ENCODE data around the gene UGT1A1. TPM values are rescaled to one million over a fixed set of nuclear protein-coding genes. Genes with fewer than 3 reads are reported as not detected.

Gene UGT1A1
- polyA plus RNA-seq, 3 donors from 2014 or later: not detected

DNA sequence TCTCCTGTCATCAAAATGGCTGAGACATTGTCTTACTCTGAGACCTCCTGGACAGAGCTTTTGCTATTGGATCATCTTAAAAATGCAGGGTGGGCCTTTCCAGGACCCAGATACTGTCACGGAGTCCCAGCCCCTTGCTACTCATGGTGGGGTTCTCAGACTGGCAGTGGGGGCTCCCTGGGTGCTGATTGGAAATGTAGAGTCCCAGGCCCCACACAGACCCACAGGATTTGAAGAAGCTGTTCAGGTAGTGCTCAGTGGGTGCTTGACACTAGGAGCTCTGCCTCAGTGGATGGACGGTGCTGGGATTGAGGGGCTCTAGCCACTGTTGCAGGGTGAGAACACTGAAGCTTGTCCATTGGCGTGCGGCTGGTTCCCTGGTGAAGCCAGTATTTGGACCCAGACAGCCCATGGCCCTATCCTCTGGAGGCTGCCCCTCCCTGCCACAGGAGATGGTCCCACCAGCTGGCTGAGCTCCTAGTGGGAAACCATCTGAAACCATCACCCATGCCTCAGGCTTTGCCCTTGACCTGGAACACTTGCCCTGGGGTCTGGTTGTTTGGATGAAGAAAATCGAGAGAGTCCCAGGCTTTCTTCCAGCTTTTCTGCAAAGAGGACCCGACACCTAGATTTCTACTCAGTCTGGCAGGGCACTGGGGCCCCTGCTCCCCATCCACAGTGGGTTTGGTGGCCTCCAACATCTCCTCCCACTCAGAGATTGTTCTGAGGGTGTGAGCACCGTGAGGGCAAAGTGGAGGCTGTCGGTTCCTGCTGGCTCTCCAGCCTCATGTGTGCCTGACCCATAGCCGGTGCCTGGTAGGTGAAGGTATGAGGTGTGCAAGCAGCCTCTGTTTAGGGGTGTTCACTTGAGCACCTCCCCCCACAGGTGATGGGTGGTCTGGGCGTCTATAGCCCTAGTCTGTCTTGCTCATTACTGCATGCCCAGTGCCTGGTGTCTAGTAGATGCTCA, 48.2 kb downstream of the UGT1A1 start:
- Mint-ChIP-seq H3K27ac (no peak overlapping the region), H3K27me3 (ENCODE audit: low read depth in 3 of 3) (peaks cover 3 to 16% (median 10%) of the 10 kb centered on the region in 3 donors), H3K4me3 (no peak overlapping the region), H3K36me3 (no peaks in the 10 kb centered on the region), H3K4me1 (no peaks in the 10 kb centered on the region), H3K9me3 (no peaks in the 10 kb centered on the region)
- no peak for DNase-seq

DNA sequence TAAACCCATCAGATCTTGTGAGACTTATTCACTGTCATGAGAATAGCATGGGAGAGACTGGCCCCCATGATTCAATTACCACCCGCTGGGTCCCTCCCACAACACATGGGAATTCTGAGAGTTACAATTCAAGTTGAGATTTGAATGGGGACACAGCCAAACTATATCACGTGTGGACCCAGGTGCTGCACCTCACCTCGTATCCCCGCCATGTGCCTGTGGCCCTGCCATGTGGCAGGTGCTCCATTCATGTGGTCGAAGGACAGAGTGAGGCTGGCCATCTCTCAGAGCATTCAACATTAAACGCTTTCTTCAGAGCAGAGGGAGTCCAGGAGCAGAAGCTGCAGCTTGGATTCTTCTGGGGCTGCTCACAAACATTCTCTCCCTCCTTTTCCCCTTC, 50.3 kb downstream of the UGT1A1 start:
- Mint-ChIP-seq H3K9me3 (no peaks in the 10 kb centered on the region), H3K27me3 (ENCODE audit: low read depth in 3 of 3) (peaks cover 2 to 16% (median 5%) of the 10 kb centered on the region in 3 donors), H3K36me3 (no peaks in the 10 kb centered on the region), H3K4me3 (no peak overlapping the region), H3K27ac (no peak overlapping the region), H3K4me1 (no peaks in the 10 kb centered on the region)
- DNase-seq: no peak

DNA sequence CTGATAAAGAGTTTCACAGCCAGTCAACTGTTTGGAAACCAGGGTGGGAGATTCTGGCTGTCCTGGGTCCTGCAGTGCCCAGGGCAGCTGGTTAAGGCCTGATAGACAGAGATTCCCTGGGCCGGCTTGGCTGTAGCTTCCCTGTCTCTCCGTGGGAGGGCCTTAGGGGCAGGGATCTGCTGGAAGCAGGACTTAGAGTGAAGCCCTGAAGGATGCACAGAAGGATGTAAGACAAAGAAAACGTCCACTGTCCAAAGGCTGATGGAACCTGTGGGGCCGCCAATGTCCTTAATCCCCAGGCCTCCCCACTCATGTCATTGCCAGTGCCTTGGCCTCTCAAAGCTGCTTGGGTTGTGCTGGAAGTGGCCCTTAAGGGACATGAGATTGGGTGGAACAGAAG, 51.0 kb downstream of the UGT1A1 start:
- H3K4me1 Mint-ChIP-seq: no peaks in the 10 kb centered on the region
- no peaks in the 10 kb centered on the region for H3K36me3 Mint-ChIP-seq
- DNase-seq: no peak
- H3K27ac Mint-ChIP-seq: no peak overlapping the region
- peaks cover 2 to 16% (median 5%) of the 10 kb centered on the region in 3 donors for H3K27me3 Mint-ChIP-seq (ENCODE audit: low read depth in 3 of 3)
- no peak overlapping the region for H3K4me3 Mint-ChIP-seq
- no peaks in the 10 kb centered on the region for H3K9me3 Mint-ChIP-seq

DNA sequence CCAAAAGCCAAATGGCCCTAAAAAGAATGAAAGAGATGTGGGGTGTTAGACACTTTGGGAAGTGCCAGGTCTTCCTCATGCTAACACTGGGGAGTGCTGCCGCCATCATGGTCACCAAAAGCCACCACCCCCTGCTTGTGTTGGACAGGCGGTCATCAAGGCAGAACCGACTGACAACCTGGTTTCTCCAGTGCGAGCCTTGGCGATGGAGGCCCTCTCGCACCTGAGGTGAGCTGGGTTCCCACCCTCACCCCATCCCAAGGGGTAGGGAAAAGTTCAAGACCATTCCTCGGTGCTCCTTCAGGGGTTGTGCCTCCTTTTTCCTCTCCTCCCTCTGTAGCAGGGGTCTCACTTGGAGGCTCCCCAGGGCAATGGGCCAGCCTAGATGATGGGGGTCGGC, 51.7 kb downstream of the UGT1A1 start:
- no peaks in the 10 kb centered on the region for H3K9me3 Mint-ChIP-seq
- H3K27ac Mint-ChIP-seq: no peak overlapping the region

DNA sequence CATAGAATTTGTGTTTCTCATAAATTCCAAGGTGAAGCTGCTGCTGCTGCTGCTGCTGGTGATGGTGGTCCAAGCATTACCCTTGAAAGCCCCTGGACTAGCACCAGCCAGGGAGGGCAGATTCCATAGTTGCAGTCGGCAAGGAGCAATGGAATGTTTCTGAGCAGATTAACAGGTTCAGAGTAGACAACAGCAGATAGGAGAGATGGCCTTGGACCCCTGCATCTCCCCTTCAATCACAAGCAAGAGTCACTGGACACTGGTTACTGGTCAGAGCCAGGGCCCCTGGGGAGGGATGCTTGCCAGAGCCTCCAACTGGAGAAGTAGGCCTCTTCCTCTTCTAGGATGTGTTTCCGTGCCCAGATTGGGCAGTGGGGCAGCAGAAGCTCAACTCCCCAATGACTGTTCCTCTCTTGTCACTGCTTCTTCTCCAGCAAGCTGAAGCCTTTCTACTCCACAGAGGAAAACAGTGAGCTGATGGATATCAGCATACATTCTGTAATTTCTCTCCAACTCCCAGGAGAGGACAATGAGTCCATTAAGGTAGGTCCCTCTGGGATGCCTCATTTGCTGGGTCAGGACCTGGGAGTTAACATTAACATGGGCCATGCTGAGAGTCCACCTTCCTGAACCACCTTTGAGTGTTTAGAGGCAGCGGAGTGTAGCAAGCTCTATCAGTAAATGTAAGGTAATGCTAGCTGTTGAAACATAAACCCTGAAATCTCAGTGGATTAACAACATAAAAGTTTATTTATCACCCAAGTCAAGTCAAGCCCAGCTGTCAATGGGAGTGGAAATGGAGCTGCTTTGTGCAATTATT, 53.4 kb downstream of the UGT1A1 start:
- H3K4me1 Mint-ChIP-seq: no peaks in the 10 kb centered on the region
- peaks cover 0 to 19% (median 5%) of the 10 kb centered on the region in 3 donors for H3K27me3 Mint-ChIP-seq (ENCODE audit: low read depth in 3 of 3)
- no peak overlapping the region for H3K27ac Mint-ChIP-seq
- no peaks in the 10 kb centered on the region for H3K36me3 Mint-ChIP-seq
- H3K9me3 Mint-ChIP-seq: no peaks in the 10 kb centered on the region
- H3K4me3 Mint-ChIP-seq: no peak overlapping the region
- DNase-seq: no peak

More for the DNA sequence above, 51.7 kb downstream of the UGT1A1 start:
- no peaks in the 10 kb centered on the region for H3K4me1 Mint-ChIP-seq
- no peak overlapping the region for H3K4me3 Mint-ChIP-seq
- no peaks in the 10 kb centered on the region for H3K36me3 Mint-ChIP-seq
- peaks cover 0 to 19% (median 5%) of the 10 kb centered on the region in 3 donors for H3K27me3 Mint-ChIP-seq (ENCODE audit: low read depth in 3 of 3)
- no peak for DNase-seq

DNA sequence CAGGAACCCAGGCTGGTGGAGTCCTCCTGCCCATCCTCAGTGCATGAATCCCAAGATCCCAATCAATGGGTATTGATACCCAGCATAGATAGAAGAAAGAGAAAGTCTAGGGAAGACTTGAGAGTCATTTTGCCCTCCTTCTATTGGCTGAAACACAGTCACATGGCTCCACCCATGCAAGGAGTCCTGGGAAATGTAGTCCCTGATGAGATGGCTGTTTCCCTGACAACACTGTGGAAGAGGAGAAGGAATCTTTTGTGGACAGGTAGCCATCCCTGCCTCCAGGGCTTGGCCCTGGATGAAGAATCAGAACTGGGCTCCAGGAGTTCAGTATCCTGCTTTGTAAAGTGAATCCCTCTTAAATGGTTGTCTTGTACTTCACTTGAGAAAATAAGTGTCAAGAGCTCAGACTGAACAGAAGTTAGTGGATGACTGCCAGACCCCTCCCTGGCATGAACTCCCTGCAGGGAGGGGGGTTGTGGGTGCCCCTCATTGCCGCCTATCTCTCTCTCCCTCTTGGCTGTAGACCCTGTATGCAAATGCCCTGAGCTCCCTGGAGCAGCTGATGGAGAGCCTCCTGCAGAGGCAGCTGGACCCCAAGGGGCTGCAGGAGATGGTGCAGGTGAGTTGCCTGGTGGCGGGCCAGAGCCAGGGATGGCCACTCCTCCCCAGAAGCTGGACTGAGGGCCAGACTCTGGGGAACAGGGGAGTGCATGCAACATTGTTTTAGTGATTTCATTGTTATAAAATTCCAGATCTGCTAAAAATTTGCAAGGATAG, 54.2 kb downstream of the UGT1A1 start:
- Mint-ChIP-seq H3K36me3 (no peaks in the 10 kb centered on the region), H3K27ac (no peak overlapping the region), H3K9me3 (no peaks in the 10 kb centered on the region), H3K27me3 (ENCODE audit: low read depth in 3 of 3) (peaks cover 0 to 12% (median 6%) of the 10 kb centered on the region in 3 donors), H3K4me3 (no peak overlapping the region), H3K4me1 (no peaks in the 10 kb centered on the region)
- DNase-seq: no peak

DNA sequence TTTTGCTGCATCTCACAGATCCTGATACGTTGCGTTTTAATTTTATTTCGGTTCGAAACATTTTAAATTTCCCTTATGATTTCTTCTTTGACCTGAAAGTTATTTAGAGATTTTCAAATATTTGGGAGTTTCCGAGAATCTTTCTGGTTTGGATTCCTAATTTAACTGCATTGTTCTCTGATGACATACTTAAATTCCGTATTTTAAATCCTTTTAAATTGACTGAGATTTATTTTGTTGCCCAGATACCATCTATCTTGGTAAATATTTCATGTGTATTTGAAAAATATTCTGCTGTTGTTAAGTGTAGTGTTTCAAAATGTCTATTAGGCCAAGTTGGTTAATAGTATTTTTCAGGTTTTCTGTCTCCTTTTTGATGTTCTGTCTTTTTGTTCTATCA, 55.8 kb downstream of the UGT1A1 start:
- peaks cover 0 to 7% (median 5%) of the 10 kb centered on the region in 3 donors for H3K27me3 Mint-ChIP-seq (ENCODE audit: low read depth in 3 of 3)
- no peaks in the 10 kb centered on the region for H3K4me1 Mint-ChIP-seq
- H3K4me3 Mint-ChIP-seq: no peak overlapping the region
- no peak overlapping the region for H3K27ac Mint-ChIP-seq
- H3K9me3 Mint-ChIP-seq: no peaks in the 10 kb centered on the region
- no peak for DNase-seq
- H3K36me3 Mint-ChIP-seq: no peaks in the 10 kb centered on the region

DNA sequence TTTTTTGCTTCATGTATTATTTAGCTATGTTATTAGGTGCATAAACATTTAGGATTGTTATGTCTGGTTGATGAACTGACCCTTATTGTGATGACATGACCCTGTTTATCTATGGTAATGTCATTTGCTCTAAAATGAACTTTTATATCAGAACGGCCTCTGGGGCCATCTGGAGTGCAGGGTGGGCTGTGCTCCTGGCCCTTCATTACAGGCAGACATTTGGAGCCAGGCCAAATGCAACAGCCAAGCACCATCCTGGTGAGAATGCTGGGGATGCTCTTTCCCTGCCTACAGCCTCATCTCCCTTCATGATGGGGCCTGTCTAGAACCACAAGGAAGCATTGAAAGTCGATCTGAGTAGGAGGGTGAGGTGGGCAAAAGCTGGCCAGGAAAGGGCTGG, 56.3 kb downstream of the UGT1A1 start:
- H3K4me3 Mint-ChIP-seq: no peak overlapping the region
- H3K9me3 Mint-ChIP-seq: no peaks in the 10 kb centered on the region
- no peak for DNase-seq
- H3K27ac Mint-ChIP-seq: peak overlapping the region in 1 of 6 donors; percentile 47
- H3K36me3 Mint-ChIP-seq: no peaks in the 10 kb centered on the region
- no peaks in the 10 kb centered on the region for H3K4me1 Mint-ChIP-seq
- peaks cover 0 to 7% (median 5%) of the 10 kb centered on the region in 3 donors for H3K27me3 Mint-ChIP-seq (ENCODE audit: low read depth in 3 of 3)

DNA sequence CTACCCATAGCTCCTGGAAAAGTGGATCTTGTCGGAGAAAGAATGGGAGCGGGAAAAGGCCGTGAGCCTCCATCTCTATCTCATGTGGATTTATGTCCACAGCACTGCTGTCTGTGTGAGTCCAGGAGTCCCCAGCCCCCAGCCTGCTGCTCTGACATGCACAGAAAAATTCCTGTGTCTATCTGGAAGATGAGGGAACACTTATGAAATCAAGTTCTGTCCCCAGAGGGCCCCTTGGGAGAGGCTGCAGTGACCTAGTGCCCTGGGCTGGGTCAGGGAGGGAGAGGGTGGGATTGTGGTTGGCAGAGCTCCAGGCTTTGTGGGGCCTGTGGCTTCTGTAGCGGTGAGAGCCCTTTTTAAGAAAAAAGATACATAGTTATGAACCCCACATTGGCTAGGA, 56.7 kb downstream of the UGT1A1 start:
- Mint-ChIP-seq H3K9me3 (no peaks in the 10 kb centered on the region), H3K4me3 (no peak overlapping the region), H3K4me1 (no peaks in the 10 kb centered on the region), H3K27ac (no peak overlapping the region), H3K27me3 (ENCODE audit: low read depth in 3 of 3) (peaks cover 0 to 7% (median 3%) of the 10 kb centered on the region in 3 donors), H3K36me3 (no peaks in the 10 kb centered on the region)
- no peak for DNase-seq

DNA sequence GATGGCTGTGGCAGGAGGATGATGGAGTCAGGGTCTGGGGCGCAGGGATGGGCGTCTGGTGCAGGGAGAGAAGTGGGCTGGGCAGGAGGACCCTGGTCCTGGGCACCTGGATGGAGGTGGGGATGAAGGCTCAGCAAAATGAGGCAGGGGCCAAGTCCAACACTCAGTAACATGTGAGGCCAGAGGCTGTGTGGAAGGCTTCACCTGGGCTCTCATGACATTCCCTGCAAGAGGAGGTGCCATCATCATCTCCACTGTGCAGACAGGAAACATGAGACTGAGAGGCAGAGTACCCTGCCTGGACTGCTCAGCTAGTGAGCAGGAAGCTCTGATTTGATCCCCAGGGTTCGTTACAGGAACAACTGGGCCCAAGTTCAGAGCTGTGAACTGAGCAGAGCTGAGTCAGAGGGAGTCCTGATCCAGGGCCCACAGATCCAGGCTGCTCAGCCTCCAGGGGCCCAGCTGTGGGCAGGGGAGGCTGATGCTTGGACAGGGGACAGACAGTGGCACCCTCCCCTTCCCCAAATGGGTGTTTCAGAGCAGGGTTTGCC, 57.4 kb downstream of the UGT1A1 start:
- no peaks in the 10 kb centered on the region for H3K36me3 Mint-ChIP-seq
- H3K27me3 Mint-ChIP-seq (ENCODE audit: low read depth in 3 of 3): peaks cover 0 to 7% (median 3%) of the 10 kb centered on the region in 3 donors
- H3K4me3 Mint-ChIP-seq: no peak overlapping the region
- H3K9me3 Mint-ChIP-seq: no peaks in the 10 kb centered on the region
- H3K27ac Mint-ChIP-seq: no peak overlapping the region
- DNase-seq: no peak
- H3K4me1 Mint-ChIP-seq: no peaks in the 10 kb centered on the region

DNA sequence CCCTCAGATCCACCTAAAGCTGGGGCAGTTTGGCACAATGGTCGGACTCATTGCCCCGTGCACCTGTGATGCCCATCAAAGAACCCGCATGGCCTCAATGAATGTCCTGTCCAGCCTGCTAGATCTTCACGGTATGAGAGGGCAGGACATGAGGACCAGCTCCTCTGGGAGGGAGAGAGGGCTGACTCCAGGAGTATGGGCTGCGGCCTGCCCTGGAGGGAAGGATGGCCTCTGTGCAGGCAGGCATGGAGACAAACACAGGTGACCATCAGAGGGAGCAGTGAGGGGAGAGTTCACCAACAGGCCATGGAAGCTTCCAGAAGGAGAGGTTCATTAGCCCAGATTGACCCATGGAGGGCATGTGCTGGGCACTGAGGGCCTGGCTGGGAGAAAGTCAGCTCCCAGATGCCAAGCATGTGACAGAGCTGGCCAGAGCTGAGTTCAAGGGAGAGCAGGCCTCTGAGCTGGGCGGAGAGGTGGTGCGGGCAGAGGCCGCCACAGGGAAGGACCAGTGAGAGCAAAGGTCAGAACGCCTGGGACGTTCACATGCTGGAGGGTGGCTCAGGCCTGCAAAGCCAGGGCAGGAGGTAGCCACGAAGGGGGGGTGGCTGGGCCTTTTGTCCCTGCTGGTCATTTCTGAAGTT, 58.0 kb downstream of the UGT1A1 start:
- no peaks in the 10 kb centered on the region for H3K36me3 Mint-ChIP-seq

DNA sequence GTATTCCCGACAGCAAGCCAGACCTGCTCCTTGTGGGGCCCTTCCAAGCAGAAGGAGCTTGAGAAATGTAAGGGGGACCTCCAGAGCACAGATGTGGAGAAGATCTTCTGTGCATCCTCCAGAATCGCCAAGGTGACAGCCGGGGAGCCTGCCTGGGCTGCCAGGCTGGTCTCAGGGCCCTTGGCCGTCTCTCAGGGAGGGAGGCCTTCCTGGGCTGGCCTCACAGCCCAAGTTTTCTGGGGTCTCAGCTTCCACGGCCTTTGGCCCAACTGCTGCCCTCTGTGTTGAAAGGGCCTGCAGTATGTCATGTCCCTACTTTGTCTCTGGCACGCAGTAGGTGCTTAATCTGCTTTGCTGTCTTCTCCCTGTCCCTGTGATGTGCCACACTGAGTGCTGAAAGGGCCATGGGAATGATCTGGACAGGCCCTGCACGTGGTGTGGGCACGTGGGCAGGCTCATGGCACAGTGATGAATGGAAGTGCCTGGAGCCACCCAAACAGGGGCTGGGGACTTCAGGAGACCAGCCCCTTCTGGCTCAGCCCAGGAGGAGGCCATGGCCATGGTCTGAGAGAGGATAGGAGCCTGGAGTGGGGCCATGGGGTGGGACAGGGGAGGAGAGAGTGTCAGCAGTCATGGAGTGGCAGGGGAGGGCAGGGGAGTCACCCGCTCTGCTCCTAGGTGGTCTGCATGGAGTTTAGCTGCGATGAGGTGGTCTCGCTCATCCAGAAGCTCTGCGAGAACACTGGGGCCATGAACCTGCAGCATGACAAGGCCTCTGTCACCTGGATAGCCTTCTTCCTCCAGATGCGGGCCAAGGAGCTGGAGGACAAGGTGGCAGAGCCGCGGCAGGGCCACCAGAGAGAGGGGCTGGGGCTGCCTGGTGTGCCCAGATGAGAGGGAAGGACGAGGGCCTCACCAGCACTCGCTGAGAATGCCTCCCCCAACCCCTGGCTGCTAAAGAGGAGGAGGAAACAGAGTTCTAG, 58.9 kb downstream of the UGT1A1 start:
- no peaks in the 10 kb centered on the region for H3K36me3 Mint-ChIP-seq
- no peaks in the 10 kb centered on the region for H3K9me3 Mint-ChIP-seq
- DNase-seq: no peak
- no peak overlapping the region for H3K4me3 Mint-ChIP-seq
- H3K27ac Mint-ChIP-seq: no peak overlapping the region
- H3K27me3 Mint-ChIP-seq (ENCODE audit: low read depth in 3 of 3): peaks cover 0 to 6% (median 1%) of the 10 kb centered on the region in 3 donors
- H3K4me1 Mint-ChIP-seq: no peaks in the 10 kb centered on the region

More for the DNA sequence above, 58.0 kb downstream of the UGT1A1 start:
- Mint-ChIP-seq H3K4me1 (no peaks in the 10 kb centered on the region), H3K9me3 (no peaks in the 10 kb centered on the region), H3K4me3 (no peak overlapping the region), H3K27me3 (ENCODE audit: low read depth in 3 of 3) (peaks cover 0 to 6% (median 3%) of the 10 kb centered on the region in 3 donors), H3K27ac (peak overlapping the region in 1 of 6 donors; percentile 69)
- DNase-seq: no peak

All from immature natural killer cell (primary cell).